NCI-H128 (cell line): ENCODE data around the gene RHEB.

ENCODE experiments used
- DNase-seq: peaks from one replicate; lab custom pipeline; 2025; ENCODE audit not compliant: unreplicated experiment; lab: John Stamatoyannopoulos, UW

RHEB gene

GRCh38 chr7:151416941-151417315, 102.8 kb downstream of the RHEB start:
- no peak for DNase-seq

DNA sequence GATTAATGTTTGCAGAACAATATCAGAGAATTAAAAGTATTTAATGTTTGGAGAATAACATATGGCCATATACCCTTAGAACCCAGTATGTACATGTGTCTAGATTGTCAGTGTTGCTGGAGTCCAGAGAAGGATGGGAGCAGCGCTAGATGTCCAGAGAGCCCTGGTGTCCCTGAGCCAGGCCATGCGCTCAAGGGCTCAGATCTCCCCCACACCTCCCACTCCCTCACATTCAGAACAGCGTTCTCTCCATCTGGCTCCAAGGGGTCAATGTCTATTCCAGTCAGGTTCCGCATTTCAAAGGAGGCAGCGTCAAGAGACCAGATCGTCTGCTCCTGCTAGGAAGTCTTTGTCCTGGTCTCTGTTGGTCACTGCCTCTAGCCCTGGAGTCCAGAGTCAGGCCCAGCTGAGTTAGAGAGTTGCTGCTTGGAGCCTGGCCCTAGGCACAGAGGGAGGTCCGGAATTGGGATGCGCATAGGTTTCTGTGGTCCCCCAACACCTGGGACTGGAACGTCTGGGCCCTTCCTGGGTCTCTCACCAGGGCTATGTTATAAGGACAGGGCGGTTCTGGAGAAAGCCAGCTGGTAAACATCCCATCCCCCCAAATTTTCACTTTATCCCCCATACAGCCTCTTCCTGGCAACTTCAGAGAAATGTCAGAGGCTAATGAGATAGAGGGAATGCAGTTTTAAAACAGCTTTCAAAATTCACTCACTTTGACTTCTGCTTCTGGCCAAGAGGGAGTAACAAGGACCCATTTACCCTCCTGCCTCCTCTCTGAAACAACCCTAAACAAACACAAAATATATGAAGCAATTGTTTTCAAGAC, 103.4 kb downstream of the RHEB start:
- DNase-seq = no peak
